H9 (cell line): ENCODE measurements around the gene C1orf122. TPM values are rescaled to one million over a fixed set of nuclear protein-coding genes. Genes with fewer than 3 reads are reported as not detected.

ENCODE experiments used
- DNase-seq: peaks from one replicate; pipeline ENCODE4 v3.0.0-alpha.2; 2017
- H2AFZ ChIP-seq: one replicate; pipeline ENCODE4 v1.6.1; 2013; ENCODE audit warnings: mild to moderate bottlenecking, low read length, control low read depth, moderate library complexity
- H2AK5ac ChIP-seq: 2 replicates; pipeline ENCODE4 v1.6.1; 2013; ENCODE audit warnings: low read length, control low read depth, mixed read lengths; ENCODE audit not compliant: insufficient read length
- H2BK120ac ChIP-seq: one replicate; pipeline ENCODE4 v1.6.1; 2013; ENCODE audit warnings: low read depth, mild to moderate bottlenecking, low read length, control low read depth, inconsistent platforms; ENCODE audit not compliant: poor library complexity, severe bottlenecking
- H2BK12ac ChIP-seq: 2 replicates; pipeline ENCODE4 v1.6.1; 2013; ENCODE audit warnings: low read length, control low read depth, mixed read lengths, low read depth; ENCODE audit not compliant: insufficient read length
- H2BK15ac ChIP-seq: 2 replicates; pipeline ENCODE4 v1.6.1; 2013; ENCODE audit warnings: low read depth, low read length, control low read depth
- H2BK20ac ChIP-seq: one replicate; pipeline ENCODE4 v1.6.1; 2013; ENCODE audit warnings: low read depth, mild to moderate bottlenecking, low read length, control low read depth, inconsistent platforms; ENCODE audit not compliant: poor library complexity, severe bottlenecking
- H2BK5ac ChIP-seq: 2 replicates; pipeline ENCODE4 v1.6.1; 2013; ENCODE audit warnings: low read length, control low read depth, mixed read lengths; ENCODE audit not compliant: insufficient read length
- H3K14ac ChIP-seq: 2 replicates; pipeline ENCODE4 v1.6.1; 2013; ENCODE audit warnings: low read length, control low read depth; ENCODE audit not compliant: insufficient read depth
- H3K18ac ChIP-seq: 2 replicates; pipeline ENCODE4 v1.6.1; 2013; ENCODE audit warnings: low read depth, mild to moderate bottlenecking, mixed read lengths, low read length, control low read depth; ENCODE audit not compliant: insufficient read length
- H3K23ac ChIP-seq: 2 replicates; pipeline ENCODE4 v1.6.1; 2013; ENCODE audit warnings: low read length, control low read depth, mixed read lengths, low read depth; ENCODE audit not compliant: insufficient read length
- H3K23me2 ChIP-seq: 2 replicates; pipeline ENCODE4 v1.6.1; 2013; ENCODE audit warnings: low read depth, mild to moderate bottlenecking, mixed read lengths, low read length, control low read depth; ENCODE audit not compliant: insufficient read length, poor library complexity, severe bottlenecking
- H3K27ac ChIP-seq: 2 replicates; pipeline ENCODE4 v1.5.1; 2013; ENCODE audit warnings: low read length, control low read depth, mixed read lengths, low read depth; ENCODE audit not compliant: insufficient read length
- H3K27me3 ChIP-seq: 2 replicates; pipeline ENCODE4 v1.6.1; 2013; ENCODE audit warnings: low read length, control low read depth, inconsistent platforms; ENCODE audit not compliant: insufficient read depth
- H3K4ac ChIP-seq: 2 replicates; pipeline ENCODE4 v1.6.1; 2013; ENCODE audit warnings: low read depth, mild to moderate bottlenecking, control low read depth, inconsistent platforms, low read length, moderate library complexity
- H3K4me1 ChIP-seq: 2 replicates; pipeline ENCODE4 v1.6.1; 2013; ENCODE audit warnings: low read length, control low read depth, inconsistent platforms; ENCODE audit not compliant: insufficient read depth
- H3K4me2 ChIP-seq: 2 replicates; pipeline ENCODE4 v1.6.1; 2013; ENCODE audit warnings: low read length, control low read depth, mixed read lengths; ENCODE audit not compliant: insufficient read length, insufficient read depth
- H3K56ac ChIP-seq: 2 replicates; pipeline ENCODE4 v1.6.1; 2013; ENCODE audit warnings: low read depth, mild to moderate bottlenecking, mixed read lengths, low read length, control low read depth; ENCODE audit not compliant: insufficient read length
- H3K79me1 ChIP-seq: 2 replicates; pipeline ENCODE4 v1.6.1; 2013; ENCODE audit warnings: low read depth, mild to moderate bottlenecking, moderate library complexity, low read length, control low read depth, inconsistent platforms; ENCODE audit not compliant: insufficient read depth, poor library complexity, severe bottlenecking
- H3K79me2 ChIP-seq: 2 replicates; pipeline ENCODE4 v1.6.1; 2013; ENCODE audit warnings: low read length, control low read depth, inconsistent platforms; ENCODE audit not compliant: insufficient read depth
- H3K9ac ChIP-seq: 2 replicates; pipeline ENCODE4 v1.6.1; 2013; ENCODE audit warnings: low read length, control low read depth, mixed read lengths; ENCODE audit not compliant: insufficient read length; ENCODE audit errors: extremely low read depth
- H3K9me3 ChIP-seq: one replicate; pipeline ENCODE4 v1.6.1; 2013; ENCODE audit warnings: low read depth, low read length, inconsistent platforms; ENCODE audit not compliant: control insufficient read depth
- H3T11ph ChIP-seq: one replicate; pipeline ENCODE4 v1.6.1; 2013; ENCODE audit warnings: mild to moderate bottlenecking, low read length, control low read depth, inconsistent platforms
- H4K20me1 ChIP-seq: one replicate; pipeline ENCODE4 v1.6.1; 2013; ENCODE audit not compliant: control insufficient read depth, insufficient read length, insufficient read depth
- H4K5ac ChIP-seq: 2 replicates; pipeline ENCODE4 v1.6.1; 2013; ENCODE audit warnings: low read depth, mild to moderate bottlenecking, mixed read lengths, low read length, control low read depth; ENCODE audit not compliant: insufficient read length
- H4K8ac ChIP-seq: replicated peaks from 2 replicates; pipeline ENCODE4 v1.6.1; 2013; ENCODE audit warnings: low read length, control low read depth, mixed read lengths, low read depth; ENCODE audit not compliant: insufficient read length
- H4K91ac ChIP-seq: 2 replicates; pipeline ENCODE4 v1.6.1; 2013; ENCODE audit warnings: low read depth, mild to moderate bottlenecking, moderate library complexity, mixed read lengths, low read length, control low read depth; ENCODE audit not compliant: insufficient read length
- H3K27ac Mint-ChIP-seq, 3 experiments: 2 replicates in 2 of 3; 3 replicates in 1 of 3; pipeline ENCODE4 v1.8.0; 2020 to 2021; ENCODE audit warnings: mixed read lengths in 3 of 3, mild to moderate bottlenecking in 1 of 3, moderate library complexity in 1 of 3
- H3K27me3 Mint-ChIP-seq: 2 replicates; pipeline ENCODE4 v1.8.0; 2021; ENCODE audit warnings: low read depth, mild to moderate bottlenecking, moderate library complexity, mixed read lengths
- H3K36me3 Mint-ChIP-seq, 3 experiments: 2 replicates in 2 of 3; 3 replicates in 1 of 3; pipeline ENCODE4 v1.8.0; 2020 to 2021; ENCODE audit warnings: low read depth in 3 of 3, mixed read lengths in 3 of 3; ENCODE audit not compliant: insufficient read depth in 1 of 3
- H3K4me1 Mint-ChIP-seq, 2 experiments: 2 replicates each; pipeline ENCODE4 v1.8.0; 2020; ENCODE audit warnings: mixed read lengths in 2 of 2
- H3K4me3 Mint-ChIP-seq, 2 experiments: 2 replicates in 1 of 2; 3 replicates in 1 of 2; pipeline ENCODE4 v1.8.0; 2020 to 2021; ENCODE audit warnings: mild to moderate bottlenecking in 2 of 2, mixed read lengths in 2 of 2, moderate library complexity in 1 of 2
- H3K9me3 Mint-ChIP-seq, 2 experiments: 2 replicates in 1 of 2; 3 replicates in 1 of 2; pipeline ENCODE4 v1.8.0; 2020; ENCODE audit warnings: mild to moderate bottlenecking in 2 of 2, mixed read lengths in 2 of 2, moderate library complexity in 1 of 2
- WGBS: extraction: QIAGEN DNeasy Blood & Tissue Kit; methylation state at CpG from one replicate; pipeline ENCODE4 v1.1.7; 2013; ENCODE audit warnings: missing lambda C conversion rate, low lambda C conversion rate, mixed read lengths; ENCODE audit not compliant: insufficient read length; ENCODE audit errors: extremely low coverage; 5-methylcytosine and 5-hydroxymethylcytosine counted together
- total RNA-seq: library from RNA; stranded (reverse); gene quantifications from 2 replicates; pipeline ENCODE4 v1.2.1, GENCODE V29; 2021
- TF ChIP-seq, protein P1 (sequence below): fragments of 200-600 bp; sonication (generic); conservative IDR thresholded peaks from 3 replicates; pipeline ENCODE4 v1.8.0; 2021; ENCODE audit warnings: antibody characterized with exemption, mild to moderate bottlenecking

C1orf122 gene
- total RNA-seq, 1 experiment from 2014 or later: 59.3 TPM

DNA sequence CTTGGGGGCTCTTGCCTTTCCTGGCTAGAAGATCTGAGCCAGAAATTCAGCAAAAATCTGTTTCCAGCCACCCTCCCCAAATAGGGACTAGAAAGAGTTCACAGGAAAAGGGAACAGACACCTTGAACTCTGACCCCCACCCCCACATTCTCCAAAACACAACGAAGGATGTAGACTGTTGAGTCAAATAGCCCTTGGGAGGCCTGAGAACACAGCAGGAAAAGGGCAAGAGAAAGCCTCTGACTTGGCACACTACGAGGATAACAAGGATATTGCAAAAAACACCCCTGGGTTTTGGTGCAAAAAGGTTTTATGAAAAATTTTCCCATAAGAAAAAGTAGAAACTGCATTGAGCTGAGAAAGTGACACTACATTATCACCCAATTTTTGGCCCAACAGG, 2.4 kb downstream of the C1orf122 start:
- H2BK15ac ChIP-seq: no peak overlapping the region
- no peak overlapping the region for H2BK120ac ChIP-seq
- no peak overlapping the region; a peak in 1 of 7 replicates for H3K27ac Mint-ChIP-seq
- no peak overlapping the region for H2BK5ac ChIP-seq
- WGBS: no CpG with 5 or more reads among the region's 2 CpGs
- H4K8ac ChIP-seq: no peak overlapping the region
- H3T11ph ChIP-seq: no peak overlapping the region
- H3K56ac ChIP-seq: no peak overlapping the region
- H3K27me3 ChIP-seq: no peaks in the 10 kb centered on the region
- no peaks in the 10 kb centered on the region for H3K9me3 Mint-ChIP-seq
- H3K79me1 ChIP-seq: peaks cover 9% of the 10 kb centered on the region
- no peak overlapping the region for H3K4me2 ChIP-seq
- no peak overlapping the region for H3K4me3 Mint-ChIP-seq
- peaks cover 8% of the 10 kb centered on the region for H3K23me2 ChIP-seq
- H3K9ac ChIP-seq: no peak overlapping the region
- H2AK5ac ChIP-seq: no peak overlapping the region
- DNase-seq: no peak
- H2BK20ac ChIP-seq: no peak overlapping the region
- H3K27me3 Mint-ChIP-seq: no peaks in the 10 kb centered on the region; the same call in 1 of the 2 replicates
- no peak overlapping the region for H2BK12ac ChIP-seq
- H4K91ac ChIP-seq: no peak overlapping the region
- H3K27ac ChIP-seq: no peak overlapping the region
- no peaks in the 10 kb centered on the region for H4K20me1 ChIP-seq
- peaks cover 16 to 43% (median 28%) of the 10 kb centered on the region in 3 experiments for H3K36me3 Mint-ChIP-seq
- H3K4me1 Mint-ChIP-seq: peaks cover 10 to 11% of the 10 kb centered on the region in 2 experiments
- TF ChIP-seq, protein P1, sequence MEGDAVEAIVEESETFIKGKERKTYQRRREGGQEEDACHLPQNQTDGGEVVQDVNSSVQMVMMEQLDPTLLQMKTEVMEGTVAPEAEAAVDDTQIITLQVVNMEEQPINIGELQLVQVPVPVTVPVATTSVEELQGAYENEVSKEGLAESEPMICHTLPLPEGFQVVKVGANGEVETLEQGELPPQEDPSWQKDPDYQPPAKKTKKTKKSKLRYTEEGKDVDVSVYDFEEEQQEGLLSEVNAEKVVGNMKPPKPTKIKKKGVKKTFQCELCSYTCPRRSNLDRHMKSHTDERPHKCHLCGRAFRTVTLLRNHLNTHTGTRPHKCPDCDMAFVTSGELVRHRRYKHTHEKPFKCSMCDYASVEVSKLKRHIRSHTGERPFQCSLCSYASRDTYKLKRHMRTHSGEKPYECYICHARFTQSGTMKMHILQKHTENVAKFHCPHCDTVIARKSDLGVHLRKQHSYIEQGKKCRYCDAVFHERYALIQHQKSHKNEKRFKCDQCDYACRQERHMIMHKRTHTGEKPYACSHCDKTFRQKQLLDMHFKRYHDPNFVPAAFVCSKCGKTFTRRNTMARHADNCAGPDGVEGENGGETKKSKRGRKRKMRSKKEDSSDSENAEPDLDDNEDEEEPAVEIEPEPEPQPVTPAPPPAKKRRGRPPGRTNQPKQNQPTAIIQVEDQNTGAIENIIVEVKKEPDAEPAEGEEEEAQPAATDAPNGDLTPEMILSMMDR: no peak
- H3K79me2 ChIP-seq: peaks cover 9% of the 10 kb centered on the region; the same call in 1 of the 2 replicates
- no peaks in the 10 kb centered on the region; the same call in 1 of the 2 replicates for H3K4me1 ChIP-seq
- H3K9me3 ChIP-seq: no peaks in the 10 kb centered on the region
- no peak overlapping the region for H3K4ac ChIP-seq
- no peak overlapping the region for H3K14ac ChIP-seq
- no peak overlapping the region for H2AFZ ChIP-seq
- no peak overlapping the region for H4K5ac ChIP-seq
- H3K23ac ChIP-seq: no peak overlapping the region
- H3K18ac ChIP-seq: no peak overlapping the region
